Natural killer cell treated with Interleukin-12 subunit alpha and Interleukin-12 subunit beta and Interleukin-15 and Interleukin-18, amount 100 ng/mL, for 72 hours (primary cell): Measurements from ENCODE around the gene FANK1. TPM values are rescaled to one million over a fixed set of nuclear protein-coding genes. Genes with fewer than 3 reads are reported as not detected.

Source experiments
- ATAC-seq, 2 donors: fragments of 150-1000 bp; cut with Tn5 transposase in 1 of 2; sonication (Bioruptor Pico), chemical (Tn5 transposase) in 1 of 2; 2 replicates each; pipeline ENCODE4 v1.10.0; 2021
- DNase-seq: peaks from one replicate; pipeline ENCODE4 v3.0.0; 2022; ENCODE audit warnings: low spot score
- H3K27ac Mint-ChIP-seq, 2 donors: 1 replicate in 1 of 2; 2 replicates in 1 of 2; pipeline ENCODE4 v1.8.0; 2022; ENCODE audit warnings: mixed read lengths in 2 of 2, mild to moderate bottlenecking in 1 of 2, moderate library complexity in 1 of 2
- H3K27me3 Mint-ChIP-seq, 2 donors: 1 replicate in 1 of 2; 2 replicates in 1 of 2; pipeline ENCODE4 v1.8.0; 2022; ENCODE audit warnings: mixed read lengths in 2 of 2
- H3K36me3 Mint-ChIP-seq: one replicate; pipeline ENCODE4 v1.8.0; 2022; ENCODE audit warnings: mixed read lengths
- H3K4me1 Mint-ChIP-seq, 2 donors: 1 replicate in 1 of 2; 2 replicates in 1 of 2; pipeline ENCODE4 v1.8.0; 2022; ENCODE audit warnings: low read depth in 2 of 2, mixed read lengths in 2 of 2, mild to moderate bottlenecking in 1 of 2
- H3K4me3 Mint-ChIP-seq: one replicate; pipeline ENCODE4 v1.8.0; 2022; ENCODE audit warnings: mixed read lengths
- H3K9me3 Mint-ChIP-seq: 2 replicates; pipeline ENCODE4 v1.8.0; 2022; ENCODE audit warnings: mixed read lengths
- total RNA-seq, 2 donors: library from RNA; stranded (reverse); gene quantifications; one replicate each; pipeline ENCODE4 v1.2.3, GENCODE V29; 2022

Gene FANK1
- total RNA-seq, 2 donors from 2014 or later, result not detected

GRCh38 chr10:126016882-126017281 is 120.5 kb downstream of the FANK1 start:
- Mint-ChIP-seq H3K27ac (no peak overlapping the region), H3K36me3 (no peaks in the 10 kb centered on the region), H3K9me3 (no peaks in the 10 kb centered on the region), H3K4me1 (peaks cover 22 to 25% of the 10 kb centered on the region in 2 donors), H3K27me3 (no peaks in the 10 kb centered on the region), H3K4me3 (no peak overlapping the region)
- ATAC-seq, result no peak
- DNase-seq, result no peak

GRCh38 chr10:126017961-126018560 is 121.7 kb downstream of the FANK1 start:
- ATAC-seq (no peak), DNase-seq (no peak)
- H3K36me3 Mint-ChIP-seq, result no peaks in the 10 kb centered on the region
- H3K9me3 Mint-ChIP-seq, result no peaks in the 10 kb centered on the region
- H3K27ac Mint-ChIP-seq, result no peak overlapping the region
- no peaks in the 10 kb centered on the region for H3K27me3 Mint-ChIP-seq
- H3K4me1 Mint-ChIP-seq, result peaks cover 10 to 14% of the 10 kb centered on the region in 2 donors
- no peak overlapping the region for H3K4me3 Mint-ChIP-seq

GRCh38 chr10:126021833-126022500 is 125.6 kb downstream of the FANK1 start:
- Mint-ChIP-seq H3K4me1 (peaks cover 0 to 3% of the 10 kb centered on the region in 2 donors), H3K9me3 (no peaks in the 10 kb centered on the region), H3K27ac (no peak overlapping the region), H3K36me3 (peaks cover 4% of the 10 kb centered on the region), H3K27me3 (peaks cover 5 to 6% of the 10 kb centered on the region in 2 donors), H3K4me3 (no peak overlapping the region)
- DNase-seq (no peak), ATAC-seq (no peak)

GRCh38 chr10:126022841-126023240 is 126.5 kb downstream of the FANK1 start:
- ATAC-seq, result no peak
- H3K36me3 Mint-ChIP-seq, result peaks cover 6% of the 10 kb centered on the region
- peaks cover 5 to 6% of the 10 kb centered on the region in 2 donors for H3K27me3 Mint-ChIP-seq

GRCh38 chr10:126027692-126028091 is 131.3 kb downstream of the FANK1 start:
- ATAC-seq, result no peak

More at GRCh38 chr10:126022841-126023240, 126.5 kb downstream of the FANK1 start:
- Mint-ChIP-seq H3K9me3 (no peaks in the 10 kb centered on the region), H3K27ac (no peak overlapping the region), H3K4me3 (no peak overlapping the region), H3K4me1 (peaks cover 0 to 3% of the 10 kb centered on the region in 2 donors)
- no peak for DNase-seq

GRCh38 chr10:126029999-126030398 is 133.6 kb downstream of the FANK1 start:
- Mint-ChIP-seq H3K36me3 (peaks cover 18% of the 10 kb centered on the region), H3K4me3 (no peak overlapping the region), H3K9me3 (peaks cover 13% of the 10 kb centered on the region), H3K27ac (no peak overlapping the region), H3K4me1 (no peaks in the 10 kb centered on the region), H3K27me3 (peaks cover 10 to 14% of the 10 kb centered on the region in 2 donors)
- ATAC-seq (no peak), DNase-seq (no peak)

More at GRCh38 chr10:126027692-126028091, 131.3 kb downstream of the FANK1 start:
- Mint-ChIP-seq H3K27ac (no peak overlapping the region), H3K36me3 (peaks cover 13% of the 10 kb centered on the region), H3K4me1 (no peaks in the 10 kb centered on the region), H3K9me3 (peaks cover 13% of the 10 kb centered on the region), H3K27me3 (peaks cover 11 to 16% of the 10 kb centered on the region in 2 donors), H3K4me3 (no peak overlapping the region)
- no peak for DNase-seq

- no peak for ATAC-seq
- Mint-ChIP-seq H3K4me3 (no peak overlapping the region), H3K4me1 (peaks cover 0 to 5% of the 10 kb centered on the region in 2 donors), H3K9me3 (no peaks in the 10 kb centered on the region), H3K36me3 (peaks cover 6% of the 10 kb centered on the region), H3K27ac (no peak overlapping the region), H3K27me3 (peaks cover 5% of the 10 kb centered on the region in 2 donors)
- no peak for DNase-seq
Measured at GRCh38 chr10:126034586-126034985, 138.2 kb downstream of the FANK1 start.

DNA sequence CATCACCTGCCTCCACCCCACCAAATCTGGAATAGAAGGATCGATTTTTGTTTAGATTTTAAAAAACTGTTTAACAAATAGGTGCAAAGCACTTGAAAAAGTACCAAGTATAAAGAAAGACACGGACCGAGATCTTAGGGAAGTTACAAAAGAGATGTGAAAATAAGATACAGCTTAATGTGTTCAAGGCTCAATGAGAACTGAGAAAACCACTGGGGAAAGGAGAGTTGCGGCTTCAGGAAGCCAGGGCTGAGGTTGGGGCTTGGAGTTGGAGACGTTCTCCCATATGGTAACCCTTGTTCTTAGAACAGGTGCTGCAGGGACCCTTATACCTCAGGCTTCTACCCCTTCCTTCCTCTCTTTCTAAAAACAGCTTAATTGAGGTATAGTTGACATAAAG is 140.2 kb downstream of the FANK1 start:
- Mint-ChIP-seq H3K27me3 (peaks cover 0 to 3% of the 10 kb centered on the region in 2 donors), H3K4me3 (no peak overlapping the region), H3K27ac (no peak overlapping the region), H3K36me3 (peaks cover 6% of the 10 kb centered on the region), H3K4me1 (peaks cover 9 to 14% of the 10 kb centered on the region in 2 donors), H3K9me3 (no peaks in the 10 kb centered on the region)
- ATAC-seq (no peak), DNase-seq (no peak)

GRCh38 chr10:126037946-126038345 is 141.6 kb downstream of the FANK1 start:
- Mint-ChIP-seq H3K4me3 (no peak overlapping the region), H3K27ac (no peak overlapping the region), H3K9me3 (no peaks in the 10 kb centered on the region), H3K27me3 (peaks cover 0 to 3% of the 10 kb centered on the region in 2 donors), H3K4me1 (peaks cover 21 to 24% of the 10 kb centered on the region in 2 donors), H3K36me3 (peaks cover 6% of the 10 kb centered on the region)
- ATAC-seq (no peak), DNase-seq (no peak)

- H3K4me1 Mint-ChIP-seq, result peaks cover 21 to 24% of the 10 kb centered on the region in 2 donors
Measured at GRCh38 chr10:126041117-126041516, 144.8 kb downstream of the FANK1 start.

DNA sequence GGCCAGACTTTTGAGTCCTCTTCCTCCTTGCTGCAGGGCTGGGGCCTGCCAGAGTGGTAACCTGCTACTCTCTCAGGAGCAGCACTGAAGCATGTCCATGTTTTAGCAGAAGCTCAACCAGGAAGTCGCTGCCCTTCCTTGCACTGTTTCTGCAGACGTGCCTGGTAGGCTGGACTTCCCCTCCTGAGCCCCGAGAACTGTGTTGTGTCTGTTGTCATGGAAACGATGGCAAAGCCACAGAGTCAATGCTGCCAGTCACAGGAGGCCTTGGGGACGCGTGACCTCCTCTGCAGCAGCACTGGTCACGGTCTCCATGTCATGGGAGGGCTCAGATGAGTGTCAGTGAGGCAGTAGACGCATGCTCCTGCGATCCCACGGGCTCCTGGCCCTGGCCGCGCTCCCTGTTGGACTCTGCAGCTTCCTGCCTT is 145.5 kb downstream of the FANK1 start:
- no peaks in the 10 kb centered on the region for H3K36me3 Mint-ChIP-seq
- no peaks in the 10 kb centered on the region for H3K9me3 Mint-ChIP-seq
- H3K27me3 Mint-ChIP-seq, result no peaks in the 10 kb centered on the region
- H3K27ac Mint-ChIP-seq, result peak overlapping the region; percentile 70 to 96
- peaks cover 19 to 21% of the 10 kb centered on the region in 2 donors for H3K4me1 Mint-ChIP-seq
- peak; percentile 93 for DNase-seq
- peak; percentile 97 to 99 for ATAC-seq
- peak overlapping the region; percentile 55 for H3K4me3 Mint-ChIP-seq

More at GRCh38 chr10:126041117-126041516, 144.8 kb downstream of the FANK1 start:
- Mint-ChIP-seq H3K4me3 (no peak overlapping the region), H3K27me3 (peaks cover 0 to 3% of the 10 kb centered on the region in 2 donors), H3K27ac (peak overlapping the region; percentile 70 to 96), H3K9me3 (no peaks in the 10 kb centered on the region), H3K36me3 (no peaks in the 10 kb centered on the region)
- ATAC-seq, result no peak
- no peak for DNase-seq

DNA sequence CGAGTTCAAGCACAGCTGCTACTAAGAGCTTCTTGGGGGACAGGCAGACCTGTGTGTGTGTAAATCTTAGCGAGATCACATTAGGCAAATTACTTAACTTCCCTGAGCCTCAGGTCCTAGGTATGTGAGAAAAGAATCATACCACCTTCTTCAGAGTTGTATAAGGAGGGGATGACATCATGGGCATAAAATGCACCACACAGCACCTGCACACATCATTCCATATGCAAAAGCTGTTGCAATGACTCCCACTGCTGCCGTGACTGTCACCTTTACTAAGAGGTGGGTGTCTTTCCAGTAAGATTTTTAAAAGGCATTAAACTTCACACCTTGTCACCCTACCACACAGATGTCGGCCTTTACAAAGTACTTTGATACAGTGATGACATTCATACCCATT is 146.0 kb downstream of the FANK1 start:
- H3K27me3 Mint-ChIP-seq, result no peaks in the 10 kb centered on the region
- peak overlapping the region; percentile 55 for H3K4me3 Mint-ChIP-seq
- H3K27ac Mint-ChIP-seq, result peak overlapping the region; percentile 70 to 96
- no peak for DNase-seq
- peaks cover 19 to 21% of the 10 kb centered on the region in 2 donors for H3K4me1 Mint-ChIP-seq
- no peaks in the 10 kb centered on the region for H3K9me3 Mint-ChIP-seq
- no peak for ATAC-seq
- H3K36me3 Mint-ChIP-seq, result no peaks in the 10 kb centered on the region

DNA sequence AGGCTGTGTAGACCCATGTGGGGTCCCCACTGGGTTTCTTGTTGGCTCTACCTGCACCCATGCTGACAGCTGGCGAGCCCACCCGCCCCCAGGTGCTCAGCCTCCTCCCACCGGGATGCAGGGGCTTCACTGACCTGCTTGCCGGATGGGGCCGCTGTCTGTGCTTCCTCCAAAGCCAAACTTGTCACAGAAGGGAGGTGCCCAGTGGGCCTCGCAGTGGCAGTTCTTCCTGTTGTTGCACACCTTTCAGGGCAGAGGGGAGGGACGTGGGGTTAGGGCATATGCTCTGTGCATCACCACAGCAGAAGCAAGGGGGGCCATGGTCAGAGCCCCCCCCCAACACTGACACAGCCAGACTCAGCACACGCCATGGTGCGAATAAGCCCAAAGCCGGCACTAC is 146.5 kb downstream of the FANK1 start:
- Mint-ChIP-seq H3K36me3 (no peaks in the 10 kb centered on the region), H3K9me3 (no peaks in the 10 kb centered on the region), H3K4me1 (peaks cover 19 to 21% of the 10 kb centered on the region in 2 donors), H3K4me3 (no peak overlapping the region), H3K27ac (no peak overlapping the region), H3K27me3 (no peaks in the 10 kb centered on the region)
- DNase-seq (no peak), ATAC-seq (no peak)

GRCh38 chr10:126043389-126043788 is 147.0 kb downstream of the FANK1 start:
- DNase-seq (no peak), ATAC-seq (no peak)
- Mint-ChIP-seq H3K4me1 (peaks cover 19 to 21% of the 10 kb centered on the region in 2 donors), H3K4me3 (no peak overlapping the region), H3K27me3 (no peaks in the 10 kb centered on the region), H3K27ac (no peak overlapping the region), H3K36me3 (no peaks in the 10 kb centered on the region), H3K9me3 (no peaks in the 10 kb centered on the region)
